GM23248 (cell line): ENCODE data around the gene TUBB3. TPM values are rescaled to one million over a fixed set of nuclear protein-coding genes. Genes with fewer than 3 reads are reported as not detected.

ENCODE experiments used
- DNase-seq: peaks from one replicate; pipeline ENCODE4 v3.0.0-alpha.2; 2015
- H2AFZ ChIP-seq: fragments of 200-600 bp; sonication (generic); 2 replicates; pipeline ENCODE4 v1.6.1; 2016; ENCODE audit warnings: antibody characterized with exemption
- H3F3A ChIP-seq: fragments of 200-600 bp; sonication (generic); 2 replicates; pipeline ENCODE4 v1.6.1; 2016; ENCODE audit warnings: mild to moderate bottlenecking, antibody characterized with exemption, mixed run types; ENCODE audit not compliant: insufficient read depth
- H3K27ac ChIP-seq: fragments of 200-600 bp; sonication (generic); 2 replicates; pipeline ENCODE4 v1.5.1; 2016; ENCODE audit warnings: mild to moderate bottlenecking
- H3K27me3 ChIP-seq: fragments of 200-600 bp; sonication (generic); replicated peaks from 2 replicates; pipeline ENCODE4 v1.6.1; 2016; ENCODE audit warnings: mild to moderate bottlenecking; ENCODE audit not compliant: insufficient read depth
- H3K36me3 ChIP-seq: fragments of 200-600 bp; sonication (generic); 2 replicates; pipeline ENCODE4 v1.6.1; 2016; ENCODE audit warnings: low read depth, mild to moderate bottlenecking
- H3K4me1 ChIP-seq: fragments of 200-600 bp; sonication (generic); 2 replicates; pipeline ENCODE4 v1.6.1; 2016; ENCODE audit warnings: mild to moderate bottlenecking; ENCODE audit not compliant: insufficient read depth
- H3K4me2 ChIP-seq: fragments of 200-600 bp; sonication (generic); one replicate; pipeline ENCODE4 v1.6.1; 2016; ENCODE audit warnings: mild to moderate bottlenecking; ENCODE audit not compliant: unreplicated experiment
- H3K4me3 ChIP-seq: fragments of 200-600 bp; sonication (generic); 2 replicates; pipeline ENCODE4 v1.5.1; 2016; ENCODE audit warnings: mild to moderate bottlenecking
- H3K79me2 ChIP-seq: fragments of 200-600 bp; sonication (generic); 2 replicates; pipeline ENCODE4 v1.6.1; 2016; ENCODE audit warnings: mild to moderate bottlenecking; ENCODE audit not compliant: insufficient read depth
- H3K9ac ChIP-seq: fragments of 200-600 bp; sonication (generic); 2 replicates; pipeline ENCODE4 v1.6.1; 2016; ENCODE audit warnings: mild to moderate bottlenecking
- H3K9me2 ChIP-seq: fragments of 200-600 bp; sonication (generic); 2 replicates; pipeline ENCODE4 v1.6.1; 2016; ENCODE audit warnings: mixed run types, mild to moderate bottlenecking, moderate library complexity; ENCODE audit not compliant: insufficient read depth
- H3K9me3 ChIP-seq: fragments of 200-600 bp; sonication (generic); one replicate; pipeline ENCODE4 v1.6.1; 2017; ENCODE audit warnings: low read depth
- H4K20me1 ChIP-seq: fragments of 200-600 bp; sonication (generic); 2 replicates; pipeline ENCODE4 v1.6.0; 2016; ENCODE audit not compliant: insufficient read depth
- EZH2 ChIP-seq: fragments of 200-600 bp; sonication (generic); IDR thresholded peaks from 2 replicates; pipeline ENCODE4 v1.6.1; 2018; ENCODE audit warnings: antibody characterized with exemption, mild to moderate bottlenecking; ENCODE audit not compliant: insufficient read depth, poor library complexity, severe bottlenecking
- EZH2phosphoT487 ChIP-seq: fragments of 200-600 bp; sonication (generic); IDR thresholded peaks from 2 replicates; pipeline ENCODE4 v1.6.1; 2018; ENCODE audit warnings: antibody characterized with exemption, moderate library complexity, mild to moderate bottlenecking, low read depth; ENCODE audit not compliant: insufficient read depth
- WGBS, 2 experiments: methylation state at CpG; one replicate each; pipeline ENCODE4 v1.1.6; 2015 to 2017; ENCODE audit warnings: low lambda C conversion rate in 2 of 2, low coverage in 1 of 2; ENCODE audit errors: missing lambda C conversion rate in 2 of 2; 5-methylcytosine and 5-hydroxymethylcytosine counted together
- in situ Hi-C: fragments of 300-500 bp; cut with MboI; formaldehyde crosslinking; loops from 2 replicates; pipeline ENCODE4 v1.15.0; 2020
- polyA plus RNA-seq: library from polyadenylated mRNA; unstranded; fragments of >200 nt; fragmentation: Nextera tagmentation; extraction: Ambion mirVana; gene quantifications from 2 replicates; pipeline ENCODE4 v1.2.1, GENCODE V29; 2016
- total RNA-seq: library from RNA; depleted of rRNA; stranded (reverse); fragments of >200 nt; shearing (Covaris generic); gene quantifications from 2 replicates; pipeline ENCODE4 v1.2.3, GENCODE V29; 2014

TUBB3 gene
- total and polyA plus RNA-seq, 2 experiments from 2014 or later, result 95.8 to 215 TPM

GRCh38 chr16:89955001-89955685 lies 32.0 kb downstream of the TUBB3 start:
- H3F3A ChIP-seq, result no peaks in the 10 kb centered on the region
- no peaks in the 10 kb centered on the region for H3K4me1 ChIP-seq
- no peak overlapping the region for H3K4me3 ChIP-seq
- no peaks in the 10 kb centered on the region for H3K27me3 ChIP-seq
- H3K9me2 ChIP-seq, result no peaks in the 10 kb centered on the region
- TF ChIP-seq EZH2 (no peak), EZH2phosphoT487 (no peak)
- 95 to 97% methylated on average over 14 to 15 of the region's 15 CpGs for WGBS, 2 experiments
- H3K4me2 ChIP-seq, result no peak overlapping the region
- no peak overlapping the region for H3K27ac ChIP-seq
- H2AFZ ChIP-seq, result no peak overlapping the region
- H4K20me1 ChIP-seq, result no peaks in the 10 kb centered on the region
- no peak for DNase-seq
- peaks cover 7% of the 10 kb centered on the region; the same call in 1 of the 2 replicates for H3K36me3 ChIP-seq
- no peaks in the 10 kb centered on the region for H3K9me3 ChIP-seq
- H3K9ac ChIP-seq, result no peak overlapping the region
- in situ Hi-C loops, result no loop called here
- H3K79me2 ChIP-seq, result 0 out of 2 replicates have a peak, but pooled peaks cover 3% of the 10 kb centered on the region

- WGBS, 2 experiments, result 97 to 98% methylated on average over 14 to 15 of the region's 15 CpGs
- no peak for TF ChIP-seq EZH2phosphoT487
- no peak for TF ChIP-seq EZH2
- peaks cover 7% of the 10 kb centered on the region; the same call in 1 of the 2 replicates for H3K36me3 ChIP-seq
- no peak overlapping the region for H3K27ac ChIP-seq
- no peaks in the 10 kb centered on the region for H3K27me3 ChIP-seq
- no peak overlapping the region for H2AFZ ChIP-seq
- no peaks in the 10 kb centered on the region for H3F3A ChIP-seq
- H3K9me2 ChIP-seq, result no peaks in the 10 kb centered on the region
- no peak overlapping the region for H3K4me2 ChIP-seq
- in situ Hi-C loops, result no loop called here
- H3K79me2 ChIP-seq, result no peaks in the 10 kb centered on the region
- no peak overlapping the region for H3K4me3 ChIP-seq
- H4K20me1 ChIP-seq, result no peaks in the 10 kb centered on the region
- no peak overlapping the region for H3K9ac ChIP-seq
- no peaks in the 10 kb centered on the region for H3K9me3 ChIP-seq
- DNase-seq, result no peak
- no peaks in the 10 kb centered on the region for H3K4me1 ChIP-seq
Measured at GRCh38 chr16:89956505-89957215, 33.5 kb downstream of the TUBB3 start.

- WGBS, 2 experiments, result 96% methylated on average over 17 to 22 of the region's 23 CpGs
- no peak for DNase-seq
- Histone ChIP-seq H3K9me3 (no peaks in the 10 kb centered on the region), H3K4me3 (no peak overlapping the region), H3K27ac (no peak overlapping the region), H3K36me3 (peaks cover 7% of the 10 kb centered on the region; the same call in 1 of the 2 replicates), H3K9ac (no peak overlapping the region), H3K79me2 (no peaks in the 10 kb centered on the region), H3K4me2 (no peak overlapping the region), H3K9me2 (no peaks in the 10 kb centered on the region), H3K4me1 (no peaks in the 10 kb centered on the region), H3K27me3 (no peaks in the 10 kb centered on the region), H3F3A (no peaks in the 10 kb centered on the region), H2AFZ (no peak overlapping the region), H4K20me1 (no peaks in the 10 kb centered on the region)
- TF ChIP-seq EZH2phosphoT487, result no peak
- TF ChIP-seq EZH2, result no peak
- in situ Hi-C loops, result no loop called here
Measured at GRCh38 chr16:89957216-89957785, 34.2 kb downstream of the TUBB3 start.

DNA sequence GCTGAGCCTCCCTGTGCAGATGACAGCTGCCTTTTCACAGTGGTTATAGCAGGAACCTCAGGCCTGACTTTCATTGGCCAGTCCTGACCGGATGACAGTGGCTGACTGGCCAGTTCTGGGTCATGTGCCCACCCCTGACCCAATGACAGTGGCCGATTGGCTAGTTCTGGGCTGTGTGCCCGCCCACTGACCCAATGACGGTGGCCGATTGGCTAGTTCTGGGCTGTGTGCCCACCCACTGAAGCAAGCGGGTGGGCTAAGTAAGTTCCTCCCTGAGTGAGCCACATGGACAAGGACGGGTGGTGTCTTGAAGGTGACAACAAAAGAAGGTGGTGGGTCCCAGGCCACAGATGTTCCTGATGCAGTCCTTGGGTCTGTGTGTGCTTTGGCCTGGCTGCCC lies 34.9 kb downstream of the TUBB3 start:
- H3K27ac ChIP-seq, result no peak overlapping the region
- H3K9me3 ChIP-seq, result no peaks in the 10 kb centered on the region
- no peaks in the 10 kb centered on the region for H3K9me2 ChIP-seq
- no peaks in the 10 kb centered on the region for H3F3A ChIP-seq
- H3K36me3 ChIP-seq, result peaks cover 7% of the 10 kb centered on the region; the same call in 1 of the 2 replicates
- no peaks in the 10 kb centered on the region for H4K20me1 ChIP-seq
- H2AFZ ChIP-seq, result no peak overlapping the region
- no peak overlapping the region for H3K9ac ChIP-seq
- H3K4me1 ChIP-seq, result no peaks in the 10 kb centered on the region
- no peak overlapping the region for H3K4me2 ChIP-seq
- in situ Hi-C loops, result no loop called here
- no peak for TF ChIP-seq EZH2phosphoT487
- no peak for TF ChIP-seq EZH2
- H3K79me2 ChIP-seq, result no peaks in the 10 kb centered on the region
- no peak overlapping the region for H3K4me3 ChIP-seq
- DNase-seq, result peak; percentile 15
- WGBS, 2 experiments, result 84 to 90% methylated on average over 7 of the region's 7 CpGs
- no peaks in the 10 kb centered on the region for H3K27me3 ChIP-seq
